NCI-H1048 (cell line): Measurements from ENCODE around the gene NACC1.

Source experiments
- DNase-seq: peaks from one replicate; lab custom pipeline; 2025; lab: John Stamatoyannopoulos, UW

Gene NACC1

DNA sequence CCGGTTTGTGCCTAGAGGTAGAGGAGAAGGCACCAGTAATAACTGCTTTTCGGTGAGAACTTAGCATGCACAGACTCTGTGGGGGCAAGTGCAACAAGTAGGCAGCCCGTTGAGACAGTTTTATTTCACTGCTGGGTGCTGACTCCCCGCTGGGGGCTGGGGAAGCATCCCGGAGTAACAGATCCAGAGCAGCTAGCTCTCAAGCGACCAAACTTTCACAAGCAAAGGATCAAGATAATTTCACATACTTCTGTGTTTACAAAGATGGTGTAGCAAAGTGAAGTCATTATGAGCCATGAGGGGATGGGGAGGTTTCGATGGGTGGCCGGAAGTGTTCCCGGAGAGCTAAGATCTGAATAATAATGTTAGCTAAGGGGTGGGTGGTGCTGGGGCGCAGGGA is 2.8 kb downstream of the NACC1 start:
- DNase-seq: no peak

DNA sequence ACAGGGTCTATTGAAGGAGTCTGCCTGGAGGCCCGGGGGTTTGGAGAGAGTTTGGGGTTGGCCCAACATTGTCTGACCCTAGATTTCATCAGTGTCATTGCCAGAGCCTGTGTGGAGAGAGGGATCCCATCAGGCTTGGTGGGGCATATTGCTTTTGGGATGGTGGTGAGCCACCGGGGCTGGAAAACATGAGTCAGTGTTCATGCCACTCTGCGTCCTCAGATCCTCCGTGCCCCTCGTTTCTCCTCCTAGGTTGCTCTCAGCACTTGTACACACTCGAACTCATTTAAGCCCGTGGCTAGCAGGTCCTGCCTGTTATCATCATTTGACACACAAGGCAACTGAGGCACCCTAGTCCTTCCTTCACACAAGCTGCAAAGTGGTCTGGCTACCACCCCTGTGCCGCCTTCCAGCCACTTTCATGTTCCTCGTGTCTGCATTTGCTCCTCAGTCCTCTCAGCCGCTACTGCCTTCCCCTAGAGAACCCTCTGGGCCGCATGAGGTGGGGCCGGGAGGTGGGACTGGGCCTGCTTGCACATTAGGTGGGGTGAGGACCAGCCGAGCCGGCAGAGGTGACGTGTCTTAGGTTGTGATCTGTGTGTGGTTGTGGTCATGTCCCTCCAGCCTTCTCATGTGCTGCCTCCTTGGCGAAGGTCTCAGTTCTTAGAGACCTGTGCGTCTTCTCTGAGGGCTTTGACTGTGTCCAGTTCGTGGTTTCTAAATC is 3.6 kb downstream of the NACC1 start:
- DNase-seq: no peak

DNA sequence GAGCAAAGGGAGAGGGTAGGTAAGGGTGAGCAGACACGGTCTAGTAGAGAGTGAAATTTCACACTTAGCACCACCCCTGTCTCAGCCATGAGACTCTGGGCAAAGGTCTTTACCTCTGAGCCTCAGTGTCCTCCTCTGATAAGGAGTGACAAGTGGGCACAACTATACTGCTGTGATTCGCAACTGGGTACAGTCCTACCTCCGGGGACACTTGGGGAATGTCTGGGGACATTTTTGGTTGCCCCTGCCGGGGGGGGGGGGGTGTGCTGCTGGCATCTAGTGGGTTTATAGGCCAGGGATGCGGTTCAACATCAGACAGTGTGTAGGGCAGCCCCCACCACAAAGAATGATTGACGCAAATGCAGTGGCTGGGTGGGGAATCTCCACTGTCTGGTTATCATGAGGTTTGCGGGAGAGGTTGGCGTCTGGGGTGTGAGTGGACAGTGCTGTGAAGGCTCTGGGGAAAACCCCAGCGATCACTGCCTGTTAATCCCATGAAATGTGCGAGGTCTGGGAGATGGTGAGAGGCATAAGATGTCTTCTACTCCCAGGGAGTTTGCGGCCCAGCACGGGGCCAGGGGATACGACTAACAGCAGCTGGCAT is 4.3 kb downstream of the NACC1 start:
- DNase-seq: no peak

- no peak for DNase-seq
Observed at GRCh38 chr19:13122980-13123957, 5.2 kb downstream of the NACC1 start.

- no peak for DNase-seq
Observed at GRCh38 chr19:13127051-13127450, 9.0 kb downstream of the NACC1 start.

GRCh38 chr19:13127811-13128575 is 9.9 kb downstream of the NACC1 start:
- DNase-seq: no peak

DNA sequence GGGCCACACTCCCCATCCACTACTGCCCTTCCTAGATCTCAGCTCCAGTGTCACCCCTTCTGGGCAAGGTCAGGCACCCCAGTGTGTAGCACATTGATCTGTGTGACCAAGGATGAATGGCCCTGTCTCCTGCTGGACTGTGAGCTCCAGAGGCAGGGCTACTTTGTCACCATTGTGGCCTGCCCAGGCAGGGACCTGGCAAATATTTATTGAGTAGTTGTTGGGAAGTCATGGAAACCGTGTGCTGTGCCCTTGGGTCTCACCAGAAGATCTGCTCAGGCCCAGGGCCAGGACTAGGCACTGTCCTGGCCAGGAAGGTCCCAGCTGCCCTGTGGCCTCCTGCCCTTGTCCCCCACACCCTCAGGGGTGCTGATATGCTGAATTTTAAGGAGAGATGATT is 10.5 kb downstream of the NACC1 start:
- no peak for DNase-seq

DNA sequence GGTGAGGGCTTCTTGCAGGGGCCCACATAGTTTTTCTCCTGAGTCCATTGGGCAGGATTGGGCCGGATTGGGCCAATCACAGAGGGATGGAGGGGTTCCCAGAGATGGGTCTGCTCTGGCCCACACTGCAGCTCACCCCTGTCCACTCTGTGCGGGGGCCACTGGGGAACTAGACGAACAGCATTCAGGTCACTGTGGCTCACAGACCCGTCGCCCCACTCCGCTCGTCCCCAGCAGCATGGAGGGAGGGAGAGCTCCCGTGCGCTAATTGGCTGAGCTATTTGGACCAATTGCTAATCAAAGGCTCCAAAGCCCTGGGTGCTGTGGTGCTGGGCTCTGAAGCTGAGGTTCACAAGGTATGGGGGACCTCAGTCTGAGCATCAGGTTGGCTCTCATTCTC is 11.3 kb downstream of the NACC1 start:
- DNase-seq: no peak

- DNase-seq: no peak
Observed at GRCh38 chr19:13130886-13131490, 12.9 kb downstream of the NACC1 start.

DNA sequence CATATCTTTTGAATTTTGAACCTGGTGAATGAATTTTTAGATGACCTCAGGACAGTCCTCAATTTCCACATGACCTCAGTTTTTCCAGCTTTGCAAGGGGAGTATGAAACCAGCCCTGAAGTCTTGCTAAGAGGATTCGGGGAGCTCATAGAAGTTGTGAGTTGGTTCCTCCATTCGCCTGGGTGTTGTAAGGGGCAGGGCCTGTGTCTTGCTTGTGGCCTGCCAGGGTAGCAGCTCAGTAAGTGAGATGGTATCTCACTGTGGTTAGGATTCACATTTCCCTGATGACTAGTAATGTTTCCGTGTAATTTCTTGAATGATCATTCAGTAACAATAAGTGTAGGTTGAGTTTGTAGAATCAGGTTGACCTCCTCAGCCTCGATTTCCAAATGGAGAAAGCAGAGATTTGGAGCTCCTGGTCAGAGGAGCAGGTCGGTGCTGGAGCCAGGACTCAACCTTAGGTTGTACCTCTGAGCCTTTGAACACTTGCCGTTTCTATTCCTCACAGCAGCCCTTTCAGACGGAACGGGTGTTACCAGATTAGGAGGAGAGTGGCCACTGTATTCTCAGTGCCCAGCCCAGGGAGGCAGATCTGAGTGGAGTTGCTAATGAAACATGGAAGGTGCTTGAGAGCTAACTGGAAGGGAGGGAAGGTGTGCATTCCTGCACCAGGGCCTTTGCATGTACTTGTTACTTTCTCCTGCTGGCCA is 14.6 kb downstream of the NACC1 start:
- DNase-seq: no peak

- no peak for DNase-seq
Observed at GRCh38 chr19:13133241-13133870, 15.3 kb downstream of the NACC1 start.

- DNase-seq: no peak
Observed at GRCh38 chr19:13134626-13135025, 16.6 kb downstream of the NACC1 start.

DNA sequence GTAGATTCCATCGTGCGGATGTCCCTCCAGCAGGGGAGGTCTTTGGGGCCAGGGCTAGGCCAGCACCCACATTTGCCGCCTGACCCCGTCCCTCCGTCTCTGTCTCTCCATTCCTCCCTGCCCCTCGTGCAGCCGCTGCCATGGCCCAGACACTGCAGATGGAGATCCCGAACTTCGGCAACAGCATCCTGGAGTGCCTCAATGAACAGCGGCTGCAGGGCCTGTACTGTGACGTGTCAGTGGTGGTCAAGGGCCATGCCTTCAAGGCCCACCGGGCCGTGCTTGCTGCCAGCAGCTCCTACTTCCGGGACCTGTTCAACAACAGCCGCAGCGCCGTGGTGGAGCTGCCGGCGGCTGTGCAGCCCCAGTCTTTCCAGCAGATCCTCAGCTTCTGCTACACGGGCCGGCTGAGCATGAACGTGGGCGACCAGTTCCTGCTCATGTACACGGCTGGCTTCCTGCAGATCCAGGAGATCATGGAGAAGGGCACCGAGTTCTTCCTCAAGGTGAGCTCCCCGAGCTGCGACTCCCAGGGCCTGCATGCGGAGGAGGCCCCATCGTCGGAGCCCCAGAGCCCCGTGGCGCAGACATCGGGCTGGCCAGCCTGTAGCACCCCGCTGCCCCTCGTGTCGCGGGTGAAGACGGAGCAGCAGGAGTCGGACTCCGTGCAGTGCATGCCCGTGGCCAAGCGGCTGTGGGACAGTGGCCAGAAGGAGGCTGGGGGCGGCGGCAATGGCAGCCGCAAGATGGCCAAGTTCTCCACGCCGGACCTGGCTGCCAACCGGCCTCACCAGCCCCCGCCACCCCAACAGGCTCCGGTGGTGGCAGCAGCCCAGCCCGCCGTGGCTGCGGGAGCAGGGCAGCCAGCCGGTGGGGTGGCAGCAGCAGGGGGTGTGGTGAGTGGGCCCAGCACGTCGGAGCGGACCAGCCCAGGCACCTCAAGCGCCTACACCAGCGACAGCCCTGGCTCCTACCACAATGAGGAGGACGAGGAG is 17.3 kb downstream of the NACC1 start:
- no peak for DNase-seq

- no peak for DNase-seq
Observed at GRCh38 chr19:13137290-13137794, 19.3 kb downstream of the NACC1 start.

GRCh38 chr19:13138171-13138915 is 20.3 kb downstream of the NACC1 start:
- DNase-seq: no peak

DNA sequence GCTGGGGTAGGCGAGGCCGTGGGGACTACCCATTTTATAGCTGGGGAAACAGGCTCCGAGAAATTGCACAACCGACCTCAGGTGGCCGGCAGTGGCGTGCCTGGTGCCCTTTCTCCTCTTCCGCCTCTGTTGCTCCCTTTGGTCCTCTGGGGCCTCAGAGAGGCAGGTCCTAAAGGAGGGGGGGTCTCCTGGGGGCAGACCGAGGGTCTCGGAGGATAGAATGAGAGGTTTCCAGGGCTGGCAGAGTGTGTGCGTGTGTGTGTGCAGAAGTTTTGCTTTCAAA is 20.8 kb downstream of the NACC1 start:
- DNase-seq: no peak

GRCh38 chr19:13139633-13140311 is 21.7 kb downstream of the NACC1 start:
- no peak for DNase-seq
